ENCODE data around the gene PAWR. TPM values are rescaled to one million over a fixed set of nuclear protein-coding genes. Genes with fewer than 3 reads are reported as not detected.
"Not testable (repeated sequence)": the region's sequence is repeated elsewhere in the genome, so short reads cannot be mapped to it uniquely, and the experiment has no call there.

The PAWR gene
- total RNA-seq, 1 donor from 2014 or later: 8.4 TPM

DNA sequence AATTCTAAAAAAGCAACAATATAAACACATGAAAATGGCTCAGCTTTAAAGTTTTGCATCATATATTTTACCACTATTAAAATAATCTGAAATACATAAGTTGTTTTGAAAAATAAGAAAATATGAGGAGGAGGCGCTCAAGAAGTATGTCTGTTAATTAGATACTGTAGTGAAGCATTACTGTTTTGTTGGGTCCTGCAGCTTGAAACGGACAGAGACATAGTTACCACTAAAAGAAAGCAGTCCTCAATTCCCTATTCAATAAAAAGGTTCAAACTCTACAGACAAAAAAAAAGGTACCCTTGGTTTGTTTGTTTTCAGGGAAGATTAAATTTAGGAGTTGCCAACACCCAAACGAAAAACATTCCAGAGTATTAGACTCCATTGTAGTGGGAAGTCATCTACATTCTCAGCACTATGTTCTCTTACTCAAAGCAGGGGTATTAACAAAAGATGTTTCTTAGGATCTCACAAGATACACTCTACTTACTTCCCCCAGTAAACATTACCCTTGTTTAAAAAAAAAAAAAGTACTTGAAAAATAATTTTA lies 3.0 kb downstream of the PAWR start:
- no peak overlapping the region for H3K9ac ChIP-seq (ENCODE audit: low read depth in 1 of 3, low read length in 3 of 3)
- peak overlapping the region in 1 of 3 donors; percentile 27 for H3K4me3 ChIP-seq (ENCODE audit: low read length in 3 of 3)

DNA sequence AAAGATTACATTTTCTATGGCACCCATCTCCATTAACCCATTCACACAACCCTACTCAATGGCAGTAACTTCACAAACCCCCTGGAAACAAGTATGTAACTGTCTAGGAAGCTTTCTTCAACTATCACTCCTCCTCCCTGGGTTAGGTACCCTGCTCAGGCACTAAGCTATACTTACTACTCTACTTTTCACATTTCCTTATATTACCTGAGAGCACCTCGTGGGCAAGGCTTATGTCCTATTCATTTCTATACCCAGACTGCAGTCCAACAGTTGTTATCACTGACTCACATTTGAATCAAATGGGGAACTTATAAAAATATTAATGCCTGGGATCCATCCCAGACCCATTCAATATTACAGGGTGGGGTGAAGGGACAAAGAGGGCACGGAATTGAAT lies 4.6 kb downstream of the PAWR start:
- no peak overlapping the region for H3K9ac ChIP-seq (ENCODE audit: low read depth in 1 of 3, low read length in 3 of 3)
- H3K4me3 ChIP-seq (ENCODE audit: low read length in 3 of 3): no peak overlapping the region
- H3K27me3 ChIP-seq (ENCODE audit: control insufficient read depth in 3 of 3, insufficient read depth in 3 of 3, low read length in 3 of 3): peaks cover 4 to 16% (median 4%) of the 10 kb centered on the region in 3 donors

More for the DNA sequence above, 3.0 kb downstream of the PAWR start:
- Histone ChIP-seq H3K36me3 (ENCODE audit: control insufficient read depth in 3 of 3, insufficient read depth in 3 of 3, low read length in 3 of 3) (no peaks in the 10 kb centered on the region), H3K4me1 (ENCODE audit: control insufficient read depth in 3 of 3, insufficient read depth in 3 of 3, low read length in 3 of 3) (peaks cover 0 to 10% (median 2%) of the 10 kb centered on the region in 3 donors), H3K9me3 (ENCODE audit: control insufficient read depth in 3 of 3, low read length in 3 of 3) (no peaks in the 10 kb centered on the region), H3K27me3 (ENCODE audit: control insufficient read depth in 3 of 3, insufficient read depth in 3 of 3, low read length in 3 of 3) (peaks cover 6 to 26% (median 20%) of the 10 kb centered on the region in 3 donors), H3K27ac (ENCODE audit: low read depth, low read length) (no peak overlapping the region)

DNA sequence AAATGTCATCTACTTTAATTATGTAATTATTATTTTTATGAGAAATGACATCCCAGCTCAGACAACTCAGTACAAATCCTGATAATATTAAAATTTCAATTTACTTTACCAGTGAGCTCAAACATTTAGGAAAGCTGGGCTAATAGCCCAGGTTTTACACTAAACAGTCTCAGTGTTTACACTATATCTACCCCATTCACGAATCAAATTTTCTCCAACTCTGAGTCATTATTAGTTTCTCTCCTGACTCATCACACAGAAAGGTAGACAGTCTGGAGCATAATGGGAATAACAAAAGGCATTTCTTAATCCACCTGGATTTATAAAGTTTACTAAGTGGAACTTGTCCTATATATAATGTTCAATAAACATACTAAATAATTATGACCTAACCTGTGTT lies 5.7 kb downstream of the PAWR start:
- Histone ChIP-seq H3K27ac (ENCODE audit: low read depth, low read length) (no peak overlapping the region), H3K4me1 (ENCODE audit: control insufficient read depth in 3 of 3, insufficient read depth in 3 of 3, low read length in 3 of 3) (peaks cover 0 to 7% (median 0%) of the 10 kb centered on the region in 3 donors), H3K9me3 (ENCODE audit: control insufficient read depth in 3 of 3, low read length in 3 of 3) (no peaks in the 10 kb centered on the region), H3K4me3 (ENCODE audit: low read length in 3 of 3) (no peak overlapping the region), H3K9ac (ENCODE audit: low read depth in 1 of 3, low read length in 3 of 3) (no peak overlapping the region), H3K36me3 (ENCODE audit: control insufficient read depth in 3 of 3, insufficient read depth in 3 of 3, low read length in 3 of 3) (no peaks in the 10 kb centered on the region), H3K27me3 (ENCODE audit: control insufficient read depth in 3 of 3, insufficient read depth in 3 of 3, low read length in 3 of 3) (peaks cover 2 to 10% (median 3%) of the 10 kb centered on the region in 3 donors)

More for the DNA sequence above, 4.6 kb downstream of the PAWR start:
- Histone ChIP-seq H3K9me3 (ENCODE audit: control insufficient read depth in 3 of 3, low read length in 3 of 3) (no peaks in the 10 kb centered on the region), H3K27ac (ENCODE audit: low read depth, low read length) (no peak overlapping the region), H3K4me1 (ENCODE audit: control insufficient read depth in 3 of 3, insufficient read depth in 3 of 3, low read length in 3 of 3) (peaks cover 0 to 10% (median under 1%) of the 10 kb centered on the region in 3 donors), H3K36me3 (ENCODE audit: control insufficient read depth in 3 of 3, insufficient read depth in 3 of 3, low read length in 3 of 3) (no peaks in the 10 kb centered on the region)

DNA sequence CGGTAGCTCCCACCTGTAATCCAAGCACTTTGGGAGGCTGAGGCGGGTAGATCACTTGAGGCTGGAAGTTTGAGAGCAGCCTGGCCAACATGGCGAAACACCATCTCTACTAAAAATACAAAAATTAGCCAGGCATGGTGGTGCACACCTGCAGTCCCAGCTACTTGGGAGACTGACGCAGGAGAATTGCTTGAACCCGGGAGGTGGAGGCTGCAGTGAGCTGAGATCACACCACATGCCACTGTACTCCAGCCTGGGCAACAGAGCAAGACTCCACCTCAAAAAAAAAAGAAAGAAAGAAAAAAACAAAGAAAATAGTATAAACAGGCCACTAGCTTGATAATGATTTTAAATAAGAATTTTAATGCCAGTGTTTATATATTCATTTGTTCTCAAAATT lies 6.4 kb downstream of the PAWR start:
- H3K27ac ChIP-seq (ENCODE audit: low read depth, low read length); H3K9ac ChIP-seq (ENCODE audit: low read depth in 1 of 3, low read length in 3 of 3); H3K36me3 ChIP-seq (ENCODE audit: control insufficient read depth in 3 of 3, insufficient read depth in 3 of 3, low read length in 3 of 3); H3K27me3 ChIP-seq (ENCODE audit: control insufficient read depth in 3 of 3, insufficient read depth in 3 of 3, low read length in 3 of 3); H3K4me1 ChIP-seq (ENCODE audit: control insufficient read depth in 3 of 3, insufficient read depth in 3 of 3, low read length in 3 of 3); H3K4me3 ChIP-seq (ENCODE audit: low read length in 3 of 3); H3K9me3 ChIP-seq (ENCODE audit: control insufficient read depth in 3 of 3, low read length in 3 of 3): not testable (repeated sequence)

DNA sequence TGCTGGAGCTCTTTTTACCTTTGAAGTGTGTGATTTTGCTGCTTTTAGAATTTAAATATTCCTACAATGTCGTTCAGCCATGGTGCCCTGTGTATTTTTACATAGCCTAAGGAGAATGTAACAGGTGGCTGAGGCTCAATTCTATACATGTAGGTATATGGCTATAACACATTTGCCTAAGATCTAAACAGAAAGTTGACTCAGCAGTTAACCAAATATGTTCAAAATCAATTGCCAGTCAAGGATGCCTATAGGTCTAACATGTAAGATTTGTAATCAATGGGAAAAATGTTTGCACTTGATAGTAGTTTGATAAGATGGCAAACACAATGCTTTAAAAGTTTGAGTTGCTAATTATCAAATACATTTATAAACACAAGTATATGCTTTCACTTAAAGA lies 8.2 kb downstream of the PAWR start:
- Histone ChIP-seq H3K27ac (ENCODE audit: low read depth, low read length) (no peak overlapping the region), H3K4me3 (ENCODE audit: low read length in 3 of 3) (no peak overlapping the region), H3K4me1 (ENCODE audit: control insufficient read depth in 3 of 3, insufficient read depth in 3 of 3, low read length in 3 of 3) (no peaks in the 10 kb centered on the region), H3K9me3 (ENCODE audit: control insufficient read depth in 3 of 3, low read length in 3 of 3) (no peaks in the 10 kb centered on the region), H3K27me3 (ENCODE audit: control insufficient read depth in 3 of 3, insufficient read depth in 3 of 3, low read length in 3 of 3) (no peaks in the 10 kb centered on the region), H3K9ac (ENCODE audit: low read depth in 1 of 3, low read length in 3 of 3) (no peak overlapping the region), H3K36me3 (ENCODE audit: control insufficient read depth in 3 of 3, insufficient read depth in 3 of 3, low read length in 3 of 3) (no peaks in the 10 kb centered on the region)

DNA sequence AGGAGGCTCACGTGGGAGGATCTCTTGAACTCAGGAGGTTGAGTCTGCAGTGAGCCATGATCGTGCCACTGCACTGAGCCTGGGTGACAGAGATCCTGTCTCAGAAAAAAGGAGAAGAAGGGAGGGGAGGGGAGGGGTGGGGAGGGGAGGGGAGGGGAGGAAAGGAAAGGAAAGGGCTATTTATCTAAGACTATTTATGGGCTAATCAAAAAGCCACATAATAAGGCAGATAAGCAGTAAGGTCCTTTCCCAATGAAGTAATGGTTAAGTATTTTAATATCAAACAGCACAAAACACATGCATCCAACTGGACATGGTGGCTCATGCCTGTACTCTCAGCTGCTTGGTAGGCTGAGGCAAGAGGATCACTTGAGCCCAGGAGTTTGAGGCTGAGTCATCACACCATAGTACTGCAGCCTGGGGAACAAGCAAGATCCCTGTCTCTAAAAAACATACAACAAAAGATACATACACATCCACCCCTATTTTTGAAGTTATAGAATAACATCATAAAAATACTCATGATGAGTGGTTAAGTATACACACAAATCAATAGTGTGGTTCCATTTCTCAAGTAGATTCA lies 9.7 kb downstream of the PAWR start:
- Histone ChIP-seq H3K27me3 (ENCODE audit: control insufficient read depth in 3 of 3, insufficient read depth in 3 of 3, low read length in 3 of 3) (no peaks in the 10 kb centered on the region), H3K36me3 (ENCODE audit: control insufficient read depth in 3 of 3, insufficient read depth in 3 of 3, low read length in 3 of 3) (no peaks in the 10 kb centered on the region), H3K27ac (ENCODE audit: low read depth, low read length) (no peak overlapping the region), H3K4me3 (ENCODE audit: low read length in 3 of 3) (no peak overlapping the region), H3K4me1 (ENCODE audit: control insufficient read depth in 3 of 3, insufficient read depth in 3 of 3, low read length in 3 of 3) (no peaks in the 10 kb centered on the region), H3K9me3 (ENCODE audit: control insufficient read depth in 3 of 3, low read length in 3 of 3) (no peaks in the 10 kb centered on the region), H3K9ac (ENCODE audit: low read depth in 1 of 3, low read length in 3 of 3) (no peak overlapping the region)

DNA sequence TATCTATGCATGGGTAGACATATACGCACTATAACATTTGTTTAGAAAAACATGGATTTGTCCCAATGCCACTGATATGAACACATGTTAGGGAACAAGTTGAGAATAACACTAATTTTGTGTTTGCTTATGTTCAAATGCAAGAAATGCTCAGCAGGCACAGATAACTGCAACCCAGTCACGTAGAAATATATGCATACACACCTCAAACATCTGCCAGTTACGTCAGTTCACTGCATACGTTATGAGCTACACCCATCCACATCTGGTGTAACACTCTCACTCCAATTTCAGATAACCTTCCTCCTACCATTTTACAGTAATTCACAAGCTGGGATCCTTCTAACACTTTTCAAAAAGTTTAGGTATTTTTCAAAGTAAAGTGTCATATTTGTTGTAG lies 10.7 kb downstream of the PAWR start:
- Histone ChIP-seq H3K36me3 (ENCODE audit: control insufficient read depth in 3 of 3, insufficient read depth in 3 of 3, low read length in 3 of 3) (no peaks in the 10 kb centered on the region), H3K4me3 (ENCODE audit: low read length in 3 of 3) (no peak overlapping the region), H3K9ac (ENCODE audit: low read depth in 1 of 3, low read length in 3 of 3) (no peak overlapping the region), H3K27me3 (ENCODE audit: control insufficient read depth in 3 of 3, insufficient read depth in 3 of 3, low read length in 3 of 3) (no peaks in the 10 kb centered on the region), H3K9me3 (ENCODE audit: control insufficient read depth in 3 of 3, low read length in 3 of 3) (no peaks in the 10 kb centered on the region), H3K27ac (ENCODE audit: low read depth, low read length) (no peak overlapping the region), H3K4me1 (ENCODE audit: control insufficient read depth in 3 of 3, insufficient read depth in 3 of 3, low read length in 3 of 3) (no peaks in the 10 kb centered on the region)

DNA sequence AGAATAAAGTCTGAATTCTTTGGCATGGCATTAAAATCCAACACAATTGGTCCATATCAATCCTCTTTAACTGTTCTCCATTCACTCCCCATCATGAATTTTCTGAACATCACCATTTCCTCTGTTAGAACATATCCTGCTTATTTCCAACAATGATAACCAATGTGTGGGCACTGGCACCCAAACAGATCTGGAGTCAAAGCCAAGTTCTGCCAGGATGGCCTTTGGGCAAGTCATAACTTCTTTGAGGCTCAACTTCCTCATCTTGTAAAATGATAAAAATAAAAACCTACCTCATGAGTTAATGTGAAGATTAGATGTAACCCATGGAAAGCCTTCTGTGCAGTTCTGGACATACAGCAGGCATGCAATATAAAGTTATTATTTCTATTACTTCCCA lies 12.5 kb downstream of the PAWR start:
- no peak overlapping the region for H3K9ac ChIP-seq (ENCODE audit: low read depth in 1 of 3, low read length in 3 of 3)
- H3K36me3 ChIP-seq (ENCODE audit: control insufficient read depth in 3 of 3, insufficient read depth in 3 of 3, low read length in 3 of 3): no peaks in the 10 kb centered on the region
- no peaks in the 10 kb centered on the region for H3K27me3 ChIP-seq (ENCODE audit: control insufficient read depth in 3 of 3, insufficient read depth in 3 of 3, low read length in 3 of 3)
- H3K4me3 ChIP-seq (ENCODE audit: low read length in 3 of 3): no peak overlapping the region
- H3K4me1 ChIP-seq (ENCODE audit: control insufficient read depth in 3 of 3, insufficient read depth in 3 of 3, low read length in 3 of 3): no peaks in the 10 kb centered on the region
- H3K9me3 ChIP-seq (ENCODE audit: control insufficient read depth in 3 of 3, low read length in 3 of 3): no peaks in the 10 kb centered on the region
- H3K27ac ChIP-seq (ENCODE audit: low read depth, low read length): no peak overlapping the region

DNA sequence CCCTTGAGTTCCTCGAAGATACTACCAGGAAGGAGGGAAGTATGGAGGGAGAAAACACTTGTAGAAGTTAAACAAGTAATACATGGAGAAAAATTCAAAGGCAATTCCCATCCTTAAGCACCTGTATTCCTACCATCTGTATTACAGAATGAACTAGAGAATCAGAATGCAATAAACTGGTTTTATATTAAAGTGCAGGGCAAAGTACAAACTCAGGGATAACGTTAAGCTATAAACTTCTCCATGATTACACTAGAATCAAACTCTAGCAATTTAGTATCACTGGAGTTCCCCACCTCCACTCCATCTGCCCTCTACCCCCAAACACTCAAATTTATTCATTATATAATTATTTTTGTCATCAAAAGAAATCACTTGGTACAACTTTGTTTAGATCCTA lies 13.1 kb downstream of the PAWR start:
- H3K4me3 ChIP-seq (ENCODE audit: low read length in 3 of 3): no peak overlapping the region
- H3K36me3 ChIP-seq (ENCODE audit: control insufficient read depth in 3 of 3, insufficient read depth in 3 of 3, low read length in 3 of 3): no peaks in the 10 kb centered on the region
- no peak overlapping the region for H3K9ac ChIP-seq (ENCODE audit: low read depth in 1 of 3, low read length in 3 of 3)
- no peak overlapping the region for H3K27ac ChIP-seq (ENCODE audit: low read depth, low read length)
- no peaks in the 10 kb centered on the region for H3K4me1 ChIP-seq (ENCODE audit: control insufficient read depth in 3 of 3, insufficient read depth in 3 of 3, low read length in 3 of 3)
- no peaks in the 10 kb centered on the region for H3K9me3 ChIP-seq (ENCODE audit: control insufficient read depth in 3 of 3, low read length in 3 of 3)
- H3K27me3 ChIP-seq (ENCODE audit: control insufficient read depth in 3 of 3, insufficient read depth in 3 of 3, low read length in 3 of 3): no peaks in the 10 kb centered on the region

DNA sequence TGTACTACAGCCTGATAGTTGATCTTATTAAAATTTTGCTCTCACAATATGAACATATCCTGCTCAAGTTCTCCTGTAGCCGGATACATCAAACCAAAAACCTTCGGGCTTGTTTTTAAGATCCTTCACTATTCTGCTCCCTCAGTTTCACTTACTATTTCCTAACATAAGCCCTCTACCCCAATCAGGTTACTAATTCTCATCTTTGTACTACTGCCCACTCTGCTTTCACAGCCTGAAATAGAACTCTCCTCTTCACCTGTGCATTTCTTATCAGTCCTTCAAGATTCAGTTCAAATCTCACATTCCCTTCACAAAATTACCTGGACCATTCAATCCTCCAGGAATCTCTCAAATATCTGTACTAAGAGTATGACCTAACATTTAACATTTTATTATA lies 14.2 kb downstream of the PAWR start:
- H3K36me3 ChIP-seq (ENCODE audit: control insufficient read depth in 3 of 3, insufficient read depth in 3 of 3, low read length in 3 of 3): no peaks in the 10 kb centered on the region
- H3K4me3 ChIP-seq (ENCODE audit: low read length in 3 of 3): no peak overlapping the region
- H3K9me3 ChIP-seq (ENCODE audit: control insufficient read depth in 3 of 3, low read length in 3 of 3): no peaks in the 10 kb centered on the region
- H3K27ac ChIP-seq (ENCODE audit: low read depth, low read length): no peak overlapping the region
- H3K9ac ChIP-seq (ENCODE audit: low read depth in 1 of 3, low read length in 3 of 3): no peak overlapping the region
- no peaks in the 10 kb centered on the region for H3K4me1 ChIP-seq (ENCODE audit: control insufficient read depth in 3 of 3, insufficient read depth in 3 of 3, low read length in 3 of 3)
- no peaks in the 10 kb centered on the region for H3K27me3 ChIP-seq (ENCODE audit: control insufficient read depth in 3 of 3, insufficient read depth in 3 of 3, low read length in 3 of 3)
